Measurements from ENCODE around the gene OR2V2. TPM values are rescaled to one million over a fixed set of nuclear protein-coding genes. Genes with fewer than 3 reads are reported as not detected.
"Not testable (repeated sequence)": the region's sequence is repeated elsewhere in the genome, so short reads cannot be mapped to it uniquely, and the experiment has no call there.

The OR2V2 gene
- total RNA-seq, 3 donors from 2014 or later, result not detected

- no peak overlapping the region for H3K27ac ChIP-seq
- intact Hi-C loops (cut with DNase I; ENCODE audit: low total_unique reads), result no loop called here
- TF ChIP-seq POLR2A (IDR thresholded peaks at IDR 0.05) (no peak), POLR2AphosphoS5 (IDR thresholded peaks at IDR 0.05) (no peak), CTCF (IDR thresholded peaks at IDR 0.05) (no peak)
- DNase-seq (ENCODE audit: low spot score in 2 of 2), result no peak
- H3K4me3 ChIP-seq, result no peak overlapping the region
- peaks cover 2 to 64% of the 10 kb centered on the region in 2 donors for H3K27me3 ChIP-seq
- no peaks in the 10 kb centered on the region for H3K36me3 ChIP-seq
- no peaks in the 10 kb centered on the region for H3K4me1 ChIP-seq
- H3K9me3 ChIP-seq, result no peaks in the 10 kb centered on the region
Measured at GRCh38 chr5:181170996-181171395, 23.6 kb downstream of the OR2V2 start.

- DNase-seq (ENCODE audit: low spot score in 2 of 2), result no peak
- H3K4me1 ChIP-seq, result no peaks in the 10 kb centered on the region
- TF ChIP-seq POLR2A (IDR thresholded peaks at IDR 0.05) (no peak), CTCF (IDR thresholded peaks at IDR 0.05) (no peak), POLR2AphosphoS5 (IDR thresholded peaks at IDR 0.05) (no peak)
- no peaks in the 10 kb centered on the region for H3K36me3 ChIP-seq
- H3K27me3 ChIP-seq, result peaks cover 2 to 64% of the 10 kb centered on the region in 2 donors
- intact Hi-C loops (cut with DNase I; ENCODE audit: low total_unique reads), result no loop called here
- no peaks in the 10 kb centered on the region for H3K9me3 ChIP-seq
- no peak overlapping the region for H3K4me3 ChIP-seq
- H3K27ac ChIP-seq, result no peak overlapping the region
Measured at GRCh38 chr5:181171782-181172181, 24.4 kb downstream of the OR2V2 start.

DNA sequence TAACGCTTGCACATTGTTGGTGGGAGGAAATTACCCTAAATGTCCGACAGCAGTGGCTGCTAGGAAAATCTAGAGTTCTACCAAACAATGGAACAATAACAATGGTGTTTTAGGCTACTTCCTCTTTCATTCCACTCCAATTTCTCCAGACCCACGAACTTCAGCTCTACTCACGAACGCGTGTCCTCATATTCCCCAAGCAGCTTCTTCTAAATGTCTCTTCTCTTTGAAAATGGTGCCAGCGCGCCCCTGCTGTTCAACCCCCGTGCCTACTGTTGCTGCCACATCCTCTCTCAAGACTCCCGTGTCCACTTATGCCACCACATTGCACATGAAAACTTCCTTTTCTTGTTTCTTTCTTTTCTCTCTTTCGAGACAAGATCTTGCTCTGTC, 25.6 kb downstream of the OR2V2 start:
- no peak for TF ChIP-seq CTCF (IDR thresholded peaks at IDR 0.05)
- TF ChIP-seq POLR2A (IDR thresholded peaks at IDR 0.05), result no peak
- H3K4me3 ChIP-seq, result peak overlapping the region in 2 of 3 donors; percentile 12 to 23
- H3K27me3 ChIP-seq, result peaks cover 2 to 64% of the 10 kb centered on the region in 2 donors
- no peaks in the 10 kb centered on the region for H3K9me3 ChIP-seq
- no peaks in the 10 kb centered on the region for H3K36me3 ChIP-seq
- no peak overlapping the region for H3K27ac ChIP-seq
- H3K4me1 ChIP-seq, result no peaks in the 10 kb centered on the region
- intact Hi-C loops (cut with DNase I; ENCODE audit: low total_unique reads), result no loop called here
- no peak for DNase-seq (ENCODE audit: low spot score in 2 of 2)

GRCh38 chr5:181173420-181174342, 26.3 kb downstream of the OR2V2 start:
- TF ChIP-seq POLR2A (IDR thresholded peaks at IDR 0.05) (no peak), CTCF (IDR thresholded peaks at IDR 0.05) (no peak), POLR2AphosphoS5 (IDR thresholded peaks at IDR 0.05) (no peak)
- Histone ChIP-seq H3K4me3 (peak overlapping the region in 2 of 3 donors; percentile 12 to 23), H3K9me3 (no peaks in the 10 kb centered on the region), H3K36me3 (no peaks in the 10 kb centered on the region), H3K27me3 (peaks cover 2 to 59% of the 10 kb centered on the region in 2 donors), H3K27ac (no peak overlapping the region), H3K4me1 (no peaks in the 10 kb centered on the region)
- intact Hi-C loops (cut with DNase I; ENCODE audit: low total_unique reads), result no loop called here
- no peak for DNase-seq (ENCODE audit: low spot score in 2 of 2)

DNA sequence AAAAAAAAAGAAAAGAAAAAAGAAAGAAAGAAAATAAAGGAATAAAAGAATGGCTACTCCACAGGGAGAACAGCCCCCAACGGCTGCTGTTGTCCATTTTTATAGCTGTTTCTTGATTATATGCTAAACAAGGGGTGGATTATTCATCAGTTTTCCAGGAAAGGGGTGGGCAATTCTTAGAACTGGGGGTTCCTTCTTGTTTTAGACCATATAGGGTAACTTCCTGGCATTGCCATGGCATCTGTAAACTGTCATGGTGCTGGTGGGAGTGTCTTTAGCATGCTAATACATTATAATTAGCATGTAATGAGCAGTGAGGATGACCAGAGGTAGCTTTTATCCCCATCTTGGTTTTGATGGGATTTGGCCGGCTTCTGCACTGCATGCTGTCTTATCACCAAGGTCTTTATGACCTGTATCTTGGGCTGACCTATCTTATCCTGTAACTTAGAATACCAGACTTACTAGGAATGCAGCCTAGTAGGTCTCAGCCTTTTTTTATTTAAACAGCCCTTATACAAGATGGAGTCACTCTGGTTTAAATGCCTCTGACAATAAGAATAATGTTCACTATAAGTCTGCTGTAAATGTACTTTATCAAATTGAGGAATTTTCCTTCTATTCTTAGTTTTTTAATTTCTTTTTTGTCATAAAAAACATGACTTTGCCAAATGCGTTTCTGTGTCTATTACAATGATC, 29.0 kb downstream of the OR2V2 start:
- H3K36me3 ChIP-seq, result no peaks in the 10 kb centered on the region
- peaks cover 0 to 37% of the 10 kb centered on the region in 2 donors for H3K27me3 ChIP-seq
- no peak for DNase-seq (ENCODE audit: low spot score in 2 of 2)
- intact Hi-C loops (cut with DNase I; ENCODE audit: low total_unique reads), result no loop called here
- no peak for TF ChIP-seq POLR2A (IDR thresholded peaks at IDR 0.05)
- no peak for TF ChIP-seq POLR2AphosphoS5 (IDR thresholded peaks at IDR 0.05)
- no peak for TF ChIP-seq CTCF (IDR thresholded peaks at IDR 0.05)
- H3K4me3 ChIP-seq, result no peak overlapping the region
- H3K27ac ChIP-seq, result no peak overlapping the region
- H3K9me3 ChIP-seq, result no peaks in the 10 kb centered on the region
- H3K4me1 ChIP-seq, result no peaks in the 10 kb centered on the region

GRCh38 chr5:181177559-181177958, 30.2 kb downstream of the OR2V2 start:
- H3K4me3 ChIP-seq; H3K27ac ChIP-seq; H3K4me1 ChIP-seq; H3K36me3 ChIP-seq; H3K9me3 ChIP-seq; intact Hi-C loops (cut with DNase I; ENCODE audit: low total_unique reads); DNase-seq (ENCODE audit: low spot score in 2 of 2): not testable (repeated sequence)
- H3K27me3 ChIP-seq, result peaks cover 0 to 27% of the 10 kb centered on the region in 2 donors

Data from breast epithelium (tissue), 4 donors.